Measurements from ENCODE around the gene OBP2A. TPM values are rescaled to one million over a fixed set of nuclear protein-coding genes. Genes with fewer than 3 reads are reported as not detected.

The OBP2A gene
- total and polyA plus RNA-seq, 10 of the 15 experiments (the other 5 are each of a cell fraction or from before 2014, with no cell fraction given) = not detected

DNA sequence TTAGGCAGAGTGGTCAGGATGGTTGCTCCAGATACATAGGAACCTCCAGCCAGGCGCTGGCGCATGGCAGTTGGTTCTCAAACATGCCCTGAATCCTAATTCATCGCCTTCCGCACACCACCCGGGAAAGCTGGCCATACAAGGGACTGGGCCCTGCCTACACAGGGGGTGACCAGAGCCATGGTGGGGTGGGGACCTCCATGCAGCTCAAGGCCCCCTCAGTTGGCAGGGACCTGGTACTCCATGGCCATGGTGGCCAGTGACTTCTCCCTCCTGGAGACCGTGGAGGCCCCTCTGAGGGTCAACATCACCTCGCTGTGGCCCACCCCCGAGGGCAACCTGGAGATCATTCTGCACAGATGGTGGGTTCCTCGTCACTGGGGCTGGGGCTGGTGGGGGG is 42.4 kb downstream of the OBP2A start:
- Histone ChIP-seq H3K9me3 (replicated peaks; ENCODE audit: control insufficient read depth, insufficient read depth, low read length) (no peaks in the 10 kb centered on the region), H3K9ac (ENCODE audit: control insufficient read depth, insufficient read depth, low read length) (no peak overlapping the region), H3K4me2 (ENCODE audit: control insufficient read depth, insufficient read depth) (no peak overlapping the region), H3K27me3 (replicated peaks in 1 of 2; ENCODE audit: control insufficient read depth in 2 of 2, insufficient read depth in 2 of 2, low read length in 1 of 2) (no peaks in the 10 kb centered on the region), H3K27ac (ENCODE audit: control insufficient read depth, insufficient read depth) (no peak overlapping the region), H2AFZ (ENCODE audit: control insufficient read depth, low read depth, low read length) (no peak overlapping the region), H3K79me2 (ENCODE audit: control insufficient read depth, insufficient read depth, low read length) (no peaks in the 10 kb centered on the region), H3K36me3 (ENCODE audit: control insufficient read depth in 2 of 2, insufficient read depth in 2 of 2, low read length in 1 of 2) (no peaks in the 10 kb centered on the region), H3K4me1 (ENCODE audit: control insufficient read depth, insufficient read depth, low read length) (no peaks in the 10 kb centered on the region), H3K4me3 (no peak overlapping the region), H4K20me1 (ENCODE audit: control insufficient read depth, insufficient read depth) (no peaks in the 10 kb centered on the region)
- WGBS (ENCODE audit: insufficient coverage, insufficient replicate concordance, low lambda C conversion rate, missing lambda C conversion rate) = 58% methylated on average over 9 of the region's 9 CpGs
- ChIA-PET CTCF (no interaction called here), RAD21 (ENCODE audit: unreplicated experiment) (no interaction called here), POLR2A (no interaction called here), SMC1A (ENCODE audit: uncharacterized antibody, unreplicated experiment) (no interaction called here)
- DNase-seq (ENCODE audit: low read depth, low spot score) (no peak), ATAC-seq (no peak), FAIRE-seq (no peak)
- BruUV-seq (replicated peaks) = no TSS peak
- intact Hi-C loops (cut with micrococcal nuclease; ENCODE audit: unreplicated experiment) = no loop called here
- no peak for TF ChIP-seq ZNF622 (IDR thresholded peaks at IDR 0.05)
- no peak for TF ChIP-seq BACH1 (IDR thresholded peaks at IDR 0.05; ENCODE audit: borderline replicate concordance)
- TF ChIP-seq GATAD2B (conservative IDR thresholded peaks at IDR 0.05; ENCODE audit: low read depth) = no peak
- no peak for TF ChIP-seq ZNF207 (IDR thresholded peaks at IDR 0.05; ENCODE audit: borderline replicate concordance)
- no peak for TF ChIP-seq PML (IDR thresholded peaks at IDR 0.05; ENCODE audit: low read length)
- in situ Hi-C loops (cut with MboI) = no loop called here

DNA sequence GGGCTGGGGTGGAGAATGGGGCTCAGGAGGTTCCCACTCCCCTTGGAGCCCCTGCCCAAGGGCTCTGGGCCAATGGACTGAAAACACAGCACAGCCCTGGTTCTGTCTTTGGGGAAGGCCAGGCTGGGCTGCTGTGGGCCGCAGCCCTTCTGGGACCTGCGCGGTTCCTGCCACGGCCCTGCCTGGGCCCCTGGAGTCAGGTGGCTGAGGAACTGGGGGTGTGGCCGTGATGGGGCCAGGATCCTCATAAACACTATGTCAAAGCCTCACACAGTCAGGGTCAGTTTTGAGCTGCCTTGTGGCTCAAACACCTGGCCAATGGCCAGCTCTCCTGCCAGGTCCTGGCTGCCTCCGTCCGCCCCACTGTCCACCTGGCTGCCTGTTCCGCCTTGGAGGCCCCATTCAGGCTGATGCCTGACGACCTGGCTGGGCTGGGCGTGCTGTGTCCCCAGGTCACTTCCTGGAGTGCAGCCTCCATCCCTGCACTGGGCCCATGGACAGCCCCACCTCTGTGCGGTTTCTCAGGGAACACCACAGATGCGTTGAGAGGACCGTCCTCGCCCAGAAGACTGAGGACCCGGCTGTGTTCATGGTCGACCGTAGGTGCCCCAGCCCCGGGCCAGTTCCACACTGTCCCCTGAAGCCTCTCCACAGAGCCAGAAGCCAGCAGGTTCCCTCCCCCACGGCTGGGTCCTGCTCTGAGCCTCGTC is 43.1 kb downstream of the OBP2A start:
- ChIA-PET POLR2A (no interaction called here), CTCF (interaction anchor here (0.6 kb wide), 1 partner anchor 120 kb away, joined by 3 read pairs; no protein-coding TSS in a partner anchor), RAD21 (ENCODE audit: unreplicated experiment) (no interaction called here), SMC1A (ENCODE audit: uncharacterized antibody, unreplicated experiment) (no interaction called here)
- no peaks in the 10 kb centered on the region for H3K4me1 ChIP-seq (ENCODE audit: control insufficient read depth, insufficient read depth, low read length)
- H3K79me2 ChIP-seq (ENCODE audit: control insufficient read depth, insufficient read depth, low read length) = no peaks in the 10 kb centered on the region
- BruUV-seq (replicated peaks) = no TSS peak
- H2AFZ ChIP-seq (ENCODE audit: control insufficient read depth, low read depth, low read length) = no peak overlapping the region
- no peak overlapping the region for H3K27ac ChIP-seq (ENCODE audit: control insufficient read depth, insufficient read depth)
- H4K20me1 ChIP-seq (ENCODE audit: control insufficient read depth, insufficient read depth) = no peaks in the 10 kb centered on the region
- no peaks in the 10 kb centered on the region for H3K36me3 ChIP-seq (ENCODE audit: control insufficient read depth in 2 of 2, insufficient read depth in 2 of 2, low read length in 1 of 2)
- ATAC-seq = no peak
- WGBS (ENCODE audit: insufficient coverage, insufficient replicate concordance, low lambda C conversion rate, missing lambda C conversion rate) = 41% methylated on average over 20 of the region's 20 CpGs
- no peak overlapping the region for H3K4me3 ChIP-seq
- H3K27me3 ChIP-seq (replicated peaks in 1 of 2; ENCODE audit: control insufficient read depth in 2 of 2, insufficient read depth in 2 of 2, low read length in 1 of 2) = no peaks in the 10 kb centered on the region
- intact Hi-C loops (cut with micrococcal nuclease; ENCODE audit: unreplicated experiment) = no loop called here
- H3K9me3 ChIP-seq (replicated peaks; ENCODE audit: control insufficient read depth, insufficient read depth, low read length) = no peaks in the 10 kb centered on the region
- no peak for FAIRE-seq
- in situ Hi-C loops (cut with MboI) = no loop called here
- no peak overlapping the region for H3K9ac ChIP-seq (ENCODE audit: control insufficient read depth, insufficient read depth, low read length)
- no peak for DNase-seq (ENCODE audit: low read depth, low spot score)
- no peak overlapping the region for H3K4me2 ChIP-seq (ENCODE audit: control insufficient read depth, insufficient read depth)
- TF ChIP-seq, protein P1, sequence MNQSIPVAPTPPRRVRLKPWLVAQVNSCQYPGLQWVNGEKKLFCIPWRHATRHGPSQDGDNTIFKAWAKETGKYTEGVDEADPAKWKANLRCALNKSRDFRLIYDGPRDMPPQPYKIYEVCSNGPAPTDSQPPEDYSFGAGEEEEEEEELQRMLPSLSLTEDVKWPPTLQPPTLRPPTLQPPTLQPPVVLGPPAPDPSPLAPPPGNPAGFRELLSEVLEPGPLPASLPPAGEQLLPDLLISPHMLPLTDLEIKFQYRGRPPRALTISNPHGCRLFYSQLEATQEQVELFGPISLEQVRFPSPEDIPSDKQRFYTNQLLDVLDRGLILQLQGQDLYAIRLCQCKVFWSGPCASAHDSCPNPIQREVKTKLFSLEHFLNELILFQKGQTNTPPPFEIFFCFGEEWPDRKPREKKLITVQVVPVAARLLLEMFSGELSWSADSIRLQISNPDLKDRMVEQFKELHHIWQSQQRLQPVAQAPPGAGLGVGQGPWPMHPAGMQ (IDR thresholded peaks at IDR 0.05; ENCODE audit: borderline replicate concordance) = no peak
- TF ChIP-seq ZBED1 (IDR thresholded peaks at IDR 0.05; ENCODE audit: borderline replicate concordance) (no peak), TCF7 (IDR thresholded peaks at IDR 0.05; ENCODE audit: borderline replicate concordance) (no peak), NFYB (IDR thresholded peaks at IDR 0.05; ENCODE audit: insufficient read depth, low read depth, low read length) (no peak), CUX1 (IDR thresholded peaks at IDR 0.05; ENCODE audit: insufficient replicate concordance, low read depth, low read length) (no peak), IRF4 (IDR thresholded peaks at IDR 0.05; ENCODE audit: low read depth, low read length) (no peak), PML (IDR thresholded peaks at IDR 0.05; ENCODE audit: low read length) (no peak), RELA (IDR thresholded peaks at IDR 0.05; ENCODE audit: borderline replicate concordance, partially characterized antibody) (no peak)

All from GM12878 (cell line).